ENCODE data around the gene KIDINS220. TPM values are rescaled to one million over a fixed set of nuclear protein-coding genes. Genes with fewer than 3 reads are reported as not detected.

The KIDINS220 gene
- polyA plus RNA-seq, 1 donor from 2014 or later: 329 TPM

GRCh38 chr2:8884812-8885211, 47.4 kb upstream of the KIDINS220 start:
- H3K9me3 ChIP-seq (ENCODE audit: low read length): no peaks in the 10 kb centered on the region
- no peak for TF ChIP-seq POLR2AphosphoS5 (IDR thresholded peaks at IDR 0.05)
- H4K20me1 ChIP-seq (ENCODE audit: insufficient read depth): no peaks in the 10 kb centered on the region
- no peak overlapping the region for H3K27ac ChIP-seq (ENCODE audit: low read length)
- no peak overlapping the region for H3K4me3 ChIP-seq (ENCODE audit: low read length)
- H2AFZ ChIP-seq (ENCODE audit: low read depth, low read length): no peak overlapping the region
- H3K36me3 ChIP-seq (ENCODE audit: insufficient read depth, low read length): no peaks in the 10 kb centered on the region
- no peak overlapping the region for H3K9ac ChIP-seq (ENCODE audit: low read length)
- no peaks in the 10 kb centered on the region for H3K9me2 ChIP-seq (ENCODE audit: insufficient read depth, low read length)
- no peaks in the 10 kb centered on the region for H3F3A ChIP-seq (ENCODE audit: insufficient read depth, low read length, poor library complexity, severe bottlenecking)
- no peaks in the 10 kb centered on the region for H3K27me3 ChIP-seq (ENCODE audit: insufficient read depth, low read depth, low read length)
- H3K79me2 ChIP-seq (replicated peaks; ENCODE audit: insufficient read depth, low read length): no peaks in the 10 kb centered on the region
- H3K4me2 ChIP-seq (ENCODE audit: low read length): no peak overlapping the region

GRCh38 chr2:8882094-8882493, 44.7 kb upstream of the KIDINS220 start:
- H3F3A ChIP-seq (ENCODE audit: insufficient read depth, low read length, poor library complexity, severe bottlenecking): no peaks in the 10 kb centered on the region
- no peak overlapping the region for H3K27ac ChIP-seq (ENCODE audit: low read length)
- TF ChIP-seq CTCF (IDR thresholded peaks at IDR 0.05; ENCODE audit: poor library complexity, severe bottlenecking) (no peak), EP300 (conservative IDR thresholded peaks at IDR 0.05; ENCODE audit: poor library complexity, severe bottlenecking) (no peak), MXI1 (conservative IDR thresholded peaks at IDR 0.05; ENCODE audit: poor library complexity, severe bottlenecking) (no peak), RAD21 (conservative IDR thresholded peaks at IDR 0.05) (no peak), EZH2 (IDR thresholded peaks at IDR 0.05; ENCODE audit: borderline replicate concordance, insufficient read depth, low read length, poor library complexity, severe bottlenecking) (no peak), REST (IDR thresholded peaks at IDR 0.05; ENCODE audit: borderline replicate concordance) (no peak), SMC3 (conservative IDR thresholded peaks at IDR 0.05; ENCODE audit: poor library complexity) (no peak), POLR2AphosphoS5 (IDR thresholded peaks at IDR 0.05) (no peak)
- no peaks in the 10 kb centered on the region for H3K36me3 ChIP-seq (ENCODE audit: insufficient read depth, low read length)
- H3K9me2 ChIP-seq (ENCODE audit: insufficient read depth, low read length): no peaks in the 10 kb centered on the region
- H3K9ac ChIP-seq (ENCODE audit: low read length): no peak overlapping the region
- no peaks in the 10 kb centered on the region for H4K20me1 ChIP-seq (ENCODE audit: insufficient read depth)
- H2AFZ ChIP-seq (ENCODE audit: low read depth, low read length): no peak overlapping the region
- no peaks in the 10 kb centered on the region for H3K27me3 ChIP-seq (ENCODE audit: insufficient read depth, low read depth, low read length)
- no peaks in the 10 kb centered on the region for H3K79me2 ChIP-seq (replicated peaks; ENCODE audit: insufficient read depth, low read length)
- no peaks in the 10 kb centered on the region for H3K9me3 ChIP-seq (ENCODE audit: low read length)
- H3K4me3 ChIP-seq (ENCODE audit: low read length): no peak overlapping the region
- H3K4me2 ChIP-seq (ENCODE audit: low read length): no peak overlapping the region

GRCh38 chr2:8877894-8878293, 40.5 kb upstream of the KIDINS220 start:
- Histone ChIP-seq H3K9ac (ENCODE audit: low read length) (no peak overlapping the region), H3K9me2 (ENCODE audit: insufficient read depth, low read length) (no peaks in the 10 kb centered on the region), H4K20me1 (ENCODE audit: insufficient read depth) (no peaks in the 10 kb centered on the region), H3K9me3 (ENCODE audit: low read length) (no peaks in the 10 kb centered on the region), H3K36me3 (ENCODE audit: insufficient read depth, low read length) (no peaks in the 10 kb centered on the region), H3F3A (ENCODE audit: insufficient read depth, low read length, poor library complexity, severe bottlenecking) (no peaks in the 10 kb centered on the region), H3K4me3 (ENCODE audit: low read length) (no peak overlapping the region), H3K4me2 (ENCODE audit: low read length) (no peak overlapping the region), H3K79me2 (replicated peaks; ENCODE audit: insufficient read depth, low read length) (no peaks in the 10 kb centered on the region), H3K27ac (ENCODE audit: low read length) (no peak overlapping the region), H2AFZ (ENCODE audit: low read depth, low read length) (no peak overlapping the region), H3K27me3 (ENCODE audit: insufficient read depth, low read depth, low read length) (no peaks in the 10 kb centered on the region)
- TF ChIP-seq POLR2AphosphoS5 (IDR thresholded peaks at IDR 0.05): no peak
- no peak for TF ChIP-seq SMC3 (conservative IDR thresholded peaks at IDR 0.05; ENCODE audit: poor library complexity)
- no peak for TF ChIP-seq EP300 (conservative IDR thresholded peaks at IDR 0.05; ENCODE audit: poor library complexity, severe bottlenecking)
- no peak for TF ChIP-seq MXI1 (conservative IDR thresholded peaks at IDR 0.05; ENCODE audit: poor library complexity, severe bottlenecking)
- no peak for TF ChIP-seq REST (IDR thresholded peaks at IDR 0.05; ENCODE audit: borderline replicate concordance)
- TF ChIP-seq RAD21 (conservative IDR thresholded peaks at IDR 0.05): no peak
- TF ChIP-seq EZH2 (IDR thresholded peaks at IDR 0.05; ENCODE audit: borderline replicate concordance, insufficient read depth, low read length, poor library complexity, severe bottlenecking): no peak
- TF ChIP-seq CTCF (IDR thresholded peaks at IDR 0.05; ENCODE audit: poor library complexity, severe bottlenecking): no peak
- no peak for TF ChIP-seq TAF1 (IDR thresholded peaks at IDR 0.05; ENCODE audit: low read depth)
